Measurements from ENCODE around the gene HGFAC.

HGFAC gene

DNA sequence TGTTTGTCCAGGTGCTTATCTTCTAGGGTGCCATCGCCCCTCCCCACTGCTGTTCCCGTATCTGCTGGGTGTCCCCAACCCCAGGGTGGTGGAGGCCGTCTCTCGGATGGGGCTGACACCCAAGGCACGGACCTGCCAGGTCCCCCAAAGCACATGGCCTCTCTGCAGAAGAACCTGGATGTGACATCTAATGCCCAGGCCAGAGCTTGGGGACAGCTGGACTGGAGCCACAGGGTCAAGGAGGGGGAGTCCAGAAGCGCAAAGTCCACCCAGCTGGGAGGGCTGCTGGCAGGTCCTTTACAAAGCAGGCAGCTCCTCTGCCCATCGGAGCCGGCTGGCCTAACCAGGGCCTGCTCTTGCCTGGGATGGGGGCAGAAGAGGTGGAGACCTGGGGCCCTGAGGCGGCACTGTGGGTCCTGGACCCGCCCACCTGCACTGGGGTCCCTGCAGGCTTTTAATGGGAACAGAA, 20.6 kb downstream of the HGFAC start:
- TF ChIP-seq, protein P1, sequence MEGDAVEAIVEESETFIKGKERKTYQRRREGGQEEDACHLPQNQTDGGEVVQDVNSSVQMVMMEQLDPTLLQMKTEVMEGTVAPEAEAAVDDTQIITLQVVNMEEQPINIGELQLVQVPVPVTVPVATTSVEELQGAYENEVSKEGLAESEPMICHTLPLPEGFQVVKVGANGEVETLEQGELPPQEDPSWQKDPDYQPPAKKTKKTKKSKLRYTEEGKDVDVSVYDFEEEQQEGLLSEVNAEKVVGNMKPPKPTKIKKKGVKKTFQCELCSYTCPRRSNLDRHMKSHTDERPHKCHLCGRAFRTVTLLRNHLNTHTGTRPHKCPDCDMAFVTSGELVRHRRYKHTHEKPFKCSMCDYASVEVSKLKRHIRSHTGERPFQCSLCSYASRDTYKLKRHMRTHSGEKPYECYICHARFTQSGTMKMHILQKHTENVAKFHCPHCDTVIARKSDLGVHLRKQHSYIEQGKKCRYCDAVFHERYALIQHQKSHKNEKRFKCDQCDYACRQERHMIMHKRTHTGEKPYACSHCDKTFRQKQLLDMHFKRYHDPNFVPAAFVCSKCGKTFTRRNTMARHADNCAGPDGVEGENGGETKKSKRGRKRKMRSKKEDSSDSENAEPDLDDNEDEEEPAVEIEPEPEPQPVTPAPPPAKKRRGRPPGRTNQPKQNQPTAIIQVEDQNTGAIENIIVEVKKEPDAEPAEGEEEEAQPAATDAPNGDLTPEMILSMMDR (IDR thresholded peaks at IDR 0.05; ENCODE audit: low read depth, low read length, missing control alignments), result no peak
- DNase-seq (ENCODE audit: extremely low read depth, low read depth), result no peak
- H3K4me3 ChIP-seq (replicated peaks; ENCODE audit: low read depth, low read length), result no peak overlapping the region

DNA sequence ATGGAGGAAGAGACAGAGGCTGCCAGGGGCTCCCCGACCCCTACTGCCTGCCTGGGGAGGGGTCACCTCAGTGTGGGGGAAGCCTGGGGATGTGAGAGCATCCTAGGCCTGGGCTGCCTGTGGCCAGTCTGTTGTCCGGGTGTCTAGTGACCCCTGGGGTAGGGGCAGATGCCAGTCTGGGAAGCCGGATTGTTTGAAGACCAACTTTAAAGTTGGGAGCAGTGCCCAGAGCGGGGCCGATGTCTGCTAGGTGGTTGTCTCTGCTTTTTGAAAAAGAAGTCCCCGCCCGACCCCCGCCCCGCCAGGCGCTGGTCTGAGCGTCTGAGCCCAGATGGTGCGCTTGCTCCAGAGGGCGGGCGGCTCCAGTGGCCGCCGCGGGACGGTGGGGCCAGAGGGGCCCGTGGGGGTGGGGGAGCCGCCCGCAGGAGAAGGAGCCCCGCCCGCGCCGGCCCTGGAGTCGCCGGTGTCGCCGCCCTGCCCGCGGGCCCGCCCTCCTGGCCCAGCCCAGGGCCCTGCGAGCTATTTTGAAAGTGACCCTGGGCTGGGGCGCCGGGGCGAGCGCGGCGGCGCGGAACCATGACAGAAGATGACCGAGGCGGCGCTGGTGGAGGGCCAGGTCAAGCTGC, 21.1 kb downstream of the HGFAC start, which contains the start of gene DOK7:
Gene DOK7 (plus strand): TSS at position 517 of the 626 bp plus-strand sequence. CDS start 70 bp downstream, at position 587.
- TF ChIP-seq, protein P1 (IDR thresholded peaks at IDR 0.05; ENCODE audit: low read depth, low read length, missing control alignments), result no peak
- H3K4me3 ChIP-seq (replicated peaks; ENCODE audit: low read depth, low read length), result no peak within 1 kb of the TSS
- DNase-seq (ENCODE audit: extremely low read depth, low read depth), result no peak

DNA sequence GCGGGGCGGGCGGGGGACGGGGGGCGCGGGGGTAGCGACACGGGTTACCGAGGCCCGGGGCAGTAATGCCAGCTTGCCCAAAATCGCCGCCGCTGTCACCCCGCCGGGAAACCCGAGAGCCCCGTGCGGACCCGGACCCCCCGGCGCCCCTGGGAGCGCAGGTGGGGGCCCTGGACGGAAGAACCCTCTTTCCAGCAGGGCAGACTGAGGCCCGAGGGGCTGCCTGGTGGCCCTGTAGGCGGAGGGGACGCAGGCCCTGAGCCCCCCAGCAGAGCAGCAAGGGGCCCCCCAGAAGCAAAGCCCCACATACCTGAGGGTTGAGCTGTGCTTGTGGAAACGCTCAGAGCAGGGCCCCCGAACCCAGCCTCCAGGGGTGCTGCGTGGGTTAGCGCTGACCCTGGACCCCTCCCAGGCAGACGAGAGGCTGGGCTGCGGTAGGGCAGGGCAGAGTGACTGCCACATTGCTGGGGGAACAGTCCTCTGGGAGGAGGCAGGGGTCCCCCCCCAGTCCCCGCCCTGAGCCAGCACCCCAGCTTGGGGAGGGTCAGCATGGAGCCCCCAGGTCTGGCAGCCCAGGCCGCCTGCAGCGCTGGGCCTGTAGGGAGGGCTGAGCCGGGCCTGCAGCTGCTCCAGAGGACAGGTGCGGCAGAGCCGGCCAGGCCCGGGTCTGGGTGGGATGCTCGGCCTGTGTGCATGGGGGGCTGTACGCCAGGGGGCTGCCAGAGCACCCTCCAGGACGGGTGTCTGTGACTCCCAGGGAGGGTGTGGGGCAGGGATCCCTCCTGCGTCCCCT, 22.0 kb downstream of the HGFAC start:
- no peak overlapping the region for H3K4me3 ChIP-seq (replicated peaks; ENCODE audit: low read depth, low read length)
- no peak for DNase-seq (ENCODE audit: extremely low read depth, low read depth)
- TF ChIP-seq, protein P1 (IDR thresholded peaks at IDR 0.05; ENCODE audit: low read depth, low read length, missing control alignments), result no peak

DNA sequence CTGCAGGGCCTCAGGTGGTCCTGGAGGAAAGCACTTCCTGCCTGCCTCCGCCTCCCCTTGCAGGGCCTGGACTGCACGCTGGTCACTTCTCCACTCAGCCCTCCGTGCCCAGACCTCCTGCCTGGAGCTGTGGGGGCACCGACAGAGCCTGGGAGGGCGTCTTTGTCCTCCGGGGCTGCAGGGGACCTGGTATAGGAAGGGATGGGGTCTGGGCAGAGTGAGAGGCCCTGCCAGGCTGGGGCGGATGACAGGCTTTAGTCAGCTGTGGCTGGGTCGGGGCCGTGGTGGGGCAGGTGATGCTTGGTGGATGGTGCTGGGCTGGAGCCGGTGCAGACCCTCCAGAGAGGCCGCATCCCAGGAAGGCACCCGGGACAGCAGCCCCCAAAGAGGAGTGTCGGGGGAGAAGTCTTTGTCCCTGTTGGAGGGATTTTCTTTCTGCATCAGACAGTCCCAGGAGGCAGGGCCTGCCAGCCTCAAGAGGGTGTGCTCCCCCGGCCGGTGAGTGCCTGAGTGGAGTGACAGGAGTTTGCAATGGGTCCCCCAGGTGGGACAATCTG, 22.7 kb downstream of the HGFAC start:
- H3K4me3 ChIP-seq (replicated peaks; ENCODE audit: low read depth, low read length), result no peak overlapping the region
- no peak for DNase-seq (ENCODE audit: extremely low read depth, low read depth)
- TF ChIP-seq, protein P1 (IDR thresholded peaks at IDR 0.05; ENCODE audit: low read depth, low read length, missing control alignments), result no peak

DNA sequence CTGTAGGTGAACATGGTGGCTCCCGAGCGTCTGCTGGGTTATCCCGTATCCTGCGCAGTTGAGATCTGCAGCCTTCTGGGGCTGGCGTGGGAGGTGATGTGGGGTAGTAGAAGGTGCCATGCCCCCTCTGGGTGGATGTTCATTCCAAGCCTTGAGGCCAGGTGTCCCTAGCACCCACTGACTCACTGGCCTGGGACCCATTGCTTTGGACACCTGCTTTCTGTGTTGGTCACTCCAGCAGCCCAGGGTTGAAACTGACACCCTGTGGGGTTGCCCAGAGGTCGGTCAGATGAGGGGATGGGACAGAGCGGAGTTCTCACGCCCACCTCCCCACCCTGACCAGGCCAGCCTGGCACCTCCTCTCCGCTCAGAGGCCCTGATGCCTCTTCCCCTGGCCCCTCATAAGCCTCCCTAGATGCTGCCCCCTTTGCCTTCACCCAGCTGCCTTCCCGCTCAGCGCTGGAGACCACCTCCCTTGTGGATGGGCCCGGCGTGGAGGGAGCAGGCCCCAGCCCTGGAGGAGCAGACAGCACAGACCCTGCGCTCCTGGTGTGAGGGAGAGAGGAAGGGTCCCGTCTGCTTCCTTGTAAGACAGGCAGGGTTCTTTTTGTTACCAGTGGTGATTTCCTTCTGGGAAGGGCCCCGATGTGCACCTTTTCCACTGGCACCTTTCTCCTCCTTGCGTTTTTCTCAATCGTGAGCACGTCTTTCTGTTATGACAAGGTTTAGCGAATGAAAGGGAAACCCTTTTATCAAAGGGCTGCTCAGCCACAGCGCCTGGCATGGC, 23.3 kb downstream of the HGFAC start:
- H3K4me3 ChIP-seq (replicated peaks; ENCODE audit: low read depth, low read length), result no peak overlapping the region
- DNase-seq (ENCODE audit: extremely low read depth, low read depth), result no peak
- TF ChIP-seq, protein P1 (IDR thresholded peaks at IDR 0.05; ENCODE audit: low read depth, low read length, missing control alignments), result no peak
